Mucosa of descending colon (tissue), 3 donors: ENCODE measurements around the gene LRRTM4. TPM values are rescaled to one million over a fixed set of nuclear protein-coding genes. Genes with fewer than 3 reads are reported as not detected.
"Not testable (repeated sequence)": the region's sequence is repeated elsewhere in the genome, so short reads cannot be mapped to it uniquely, and the experiment has no call there.

Experiments used
- ATAC-seq: fragments of 200-7000 bp; cut with Tn5 transposase; one replicate; pipeline ENCODE4 v1.9.1; 2020; ENCODE audit warnings: mild to moderate bottlenecking, moderate library complexity
- DNase-seq, 3 donors: peaks; one replicate each; pipeline ENCODE4 v3.0.0-alpha.2; 2020
- H3K36me3 ChIP-seq: fragments of 200-600 bp; one replicate; pipeline ENCODE4 v1.8.0; 2021; ENCODE audit warnings: low read depth, mild to moderate bottlenecking
- H3K4me1 ChIP-seq: fragments of 200-600 bp; one replicate; pipeline ENCODE4 v1.8.0; 2021; ENCODE audit warnings: low read depth, mild to moderate bottlenecking
- H3K4me3 ChIP-seq: fragments of 200-600 bp; one replicate; pipeline ENCODE4 v1.8.0; 2021; ENCODE audit warnings: mild to moderate bottlenecking
- H3K9me3 ChIP-seq: fragments of 200-600 bp; one replicate; pipeline ENCODE4 v1.8.0; 2021; ENCODE audit warnings: mild to moderate bottlenecking
- intact Hi-C, 2 donors: fragments of 100-400 bp; cut with DNase I in 1 of 2; cut with micrococcal nuclease in 1 of 2; formaldehyde crosslinking; loops; one replicate each; pipeline versions ENCODE4 v1.11.0 to v1.11.1; 2022; cut with DNase I, micrococcal nuclease
- total RNA-seq, 3 donors: library from RNA; stranded (reverse); fragmentation: NEBNext Ultra II Directional in 2 of 3; extraction: Animal tissue kit (Norgen Biotek cat#: 25700) in 2 of 3; gene quantifications; one replicate each; pipeline versions ENCODE4 v1.2.1 to v1.2.4, GENCODE V29; 2021 to 2023
- TF ChIP-seq, protein P1 (sequence below): fragments of 200-600 bp; IDR thresholded peaks from one replicate; pipeline ENCODE4 v1.8.0; 2022; ENCODE audit warnings: antibody characterized with exemption, mild to moderate bottlenecking
- donor health status: DM: no; HTN: no; CAD: no; lungs with moderate emphysema.
- donor health status: DM: no; HTN: no; CAD: no.
- donor health status: DM: no; HTN: yes; CAD: no.

The LRRTM4 gene
- total RNA-seq, 3 donors from 2014 or later, result 0.41 to 1.4 TPM; not detected in 1

DNA sequence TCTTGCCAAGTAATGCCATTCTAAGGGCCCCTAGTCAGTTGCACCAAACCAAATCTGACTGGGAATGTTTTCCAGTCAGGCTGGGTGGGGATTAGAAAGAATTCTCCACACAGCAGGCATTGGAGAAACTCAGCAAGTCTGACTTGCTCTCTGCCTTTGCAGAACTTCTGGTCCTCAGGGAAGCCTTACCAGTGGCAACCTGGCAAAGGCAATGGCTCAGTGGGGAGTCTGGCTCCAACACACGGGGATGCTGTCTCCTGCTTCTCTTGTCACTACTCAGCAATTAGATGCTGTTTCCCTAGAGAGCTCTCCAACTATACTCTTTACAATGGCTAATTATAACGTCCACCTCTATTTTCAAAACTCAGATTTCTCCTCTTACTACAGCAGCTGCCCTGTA lies 810.7 kb downstream of the LRRTM4 start:
- no peaks in the 10 kb centered on the region for H3K36me3 ChIP-seq
- H3K4me1 ChIP-seq, result no peaks in the 10 kb centered on the region
- DNase-seq, result no peak
- intact Hi-C loops, result no loop called here
- ATAC-seq, result no peak
- TF ChIP-seq, protein P1, sequence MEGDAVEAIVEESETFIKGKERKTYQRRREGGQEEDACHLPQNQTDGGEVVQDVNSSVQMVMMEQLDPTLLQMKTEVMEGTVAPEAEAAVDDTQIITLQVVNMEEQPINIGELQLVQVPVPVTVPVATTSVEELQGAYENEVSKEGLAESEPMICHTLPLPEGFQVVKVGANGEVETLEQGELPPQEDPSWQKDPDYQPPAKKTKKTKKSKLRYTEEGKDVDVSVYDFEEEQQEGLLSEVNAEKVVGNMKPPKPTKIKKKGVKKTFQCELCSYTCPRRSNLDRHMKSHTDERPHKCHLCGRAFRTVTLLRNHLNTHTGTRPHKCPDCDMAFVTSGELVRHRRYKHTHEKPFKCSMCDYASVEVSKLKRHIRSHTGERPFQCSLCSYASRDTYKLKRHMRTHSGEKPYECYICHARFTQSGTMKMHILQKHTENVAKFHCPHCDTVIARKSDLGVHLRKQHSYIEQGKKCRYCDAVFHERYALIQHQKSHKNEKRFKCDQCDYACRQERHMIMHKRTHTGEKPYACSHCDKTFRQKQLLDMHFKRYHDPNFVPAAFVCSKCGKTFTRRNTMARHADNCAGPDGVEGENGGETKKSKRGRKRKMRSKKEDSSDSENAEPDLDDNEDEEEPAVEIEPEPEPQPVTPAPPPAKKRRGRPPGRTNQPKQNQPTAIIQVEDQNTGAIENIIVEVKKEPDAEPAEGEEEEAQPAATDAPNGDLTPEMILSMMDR, result no peak
- no peak overlapping the region for H3K4me3 ChIP-seq
- H3K9me3 ChIP-seq, result no peaks in the 10 kb centered on the region

- Histone ChIP-seq H3K9me3 (no peaks in the 10 kb centered on the region), H3K36me3 (no peaks in the 10 kb centered on the region), H3K4me3 (no peak overlapping the region), H3K4me1 (no peaks in the 10 kb centered on the region)
- ATAC-seq, result no peak
- intact Hi-C loops, result no loop called here
- TF ChIP-seq, protein P1, result no peak
- DNase-seq, result no peak
Observed at GRCh38 chr2:76700894-76701293, 821.3 kb downstream of the LRRTM4 start.

DNA sequence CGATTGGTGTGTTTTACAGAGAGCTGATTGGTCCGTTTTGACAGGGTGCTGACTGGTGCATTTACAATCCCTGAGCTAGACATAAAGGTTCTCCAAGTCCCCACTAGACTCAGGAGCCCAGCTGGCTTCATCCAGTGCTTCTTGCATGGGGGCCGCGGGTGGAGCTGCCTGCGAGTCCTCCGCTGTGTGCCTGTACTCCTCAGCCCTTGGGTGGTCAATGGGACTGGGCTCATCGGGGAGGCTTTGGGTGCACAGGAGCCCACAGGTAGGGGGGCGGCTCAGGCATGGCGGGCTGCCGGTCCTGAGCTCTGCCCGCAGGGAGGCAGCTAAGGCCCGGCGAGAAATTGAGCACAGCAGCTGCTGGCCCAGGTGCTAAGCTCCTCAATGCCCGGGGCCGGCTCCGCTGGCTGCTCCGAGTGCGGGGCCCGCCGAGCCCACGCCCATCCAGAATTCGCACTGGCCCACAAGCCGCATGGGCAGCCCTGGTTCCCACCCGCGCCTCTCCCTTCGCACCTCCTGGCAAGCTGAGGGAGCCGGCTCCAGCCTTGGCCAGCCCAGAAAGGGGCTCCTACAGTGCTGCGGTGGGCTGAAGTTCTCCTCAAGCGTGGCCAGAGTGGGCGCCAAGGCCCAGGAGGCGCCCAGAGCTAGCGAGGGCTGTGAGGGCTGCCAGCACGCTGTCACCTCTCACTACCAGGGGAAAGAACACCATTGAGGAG lies 824.0 kb downstream of the LRRTM4 start:
- H3K36me3 ChIP-seq, H3K4me1 ChIP-seq, H3K9me3 ChIP-seq, intact Hi-C loops, DNase-seq, ATAC-seq, H3K4me3 ChIP-seq: not testable (repeated sequence)
